Liver (tissue), 3 donors: ENCODE results near the gene MRPS16.

ENCODE experiments used
- FOXA1 ChIP-seq: IDR thresholded peaks from 2 replicates; pipeline ENCODE4 v1.6.1; 2016; ENCODE audit warnings: antibody characterized with exemption
- GABPA ChIP-seq, 2 donors: IDR thresholded peaks in 1 of 2; conservative IDR thresholded peaks in 1 of 2; 2 replicates each; pipeline ENCODE4 v1.6.1; 2016; ENCODE audit warnings: antibody characterized with exemption in 2 of 2, mild to moderate bottlenecking in 1 of 2, moderate library complexity in 1 of 2
- TAF1 ChIP-seq: conservative IDR thresholded peaks from 2 replicates; pipeline ENCODE4 v1.6.1; 2016; ENCODE audit warnings: antibody characterized with exemption, mild to moderate bottlenecking
- TF ChIP-seq, protein P1 (sequence below): fragments of 150-350 bp; IDR thresholded peaks from 2 replicates; pipeline ENCODE4 v1.5.1; 2017; ENCODE audit warnings: improper control_type of control experiment, low read depth, low read length; ENCODE audit not compliant: missing input control
- TF ChIP-seq, protein P2 (sequence below): IDR thresholded peaks from 2 replicates; pipeline ENCODE4 v1.6.1; 2016; ENCODE audit warnings: antibody characterized with exemption, mild to moderate bottlenecking
- TF ChIP-seq, protein P3 (sequence below): IDR thresholded peaks from 2 replicates; pipeline ENCODE4 v1.6.1; 2016; ENCODE audit warnings: antibody characterized with exemption
- donor health status: healthy.
- donor health status: healthy.

DNA sequence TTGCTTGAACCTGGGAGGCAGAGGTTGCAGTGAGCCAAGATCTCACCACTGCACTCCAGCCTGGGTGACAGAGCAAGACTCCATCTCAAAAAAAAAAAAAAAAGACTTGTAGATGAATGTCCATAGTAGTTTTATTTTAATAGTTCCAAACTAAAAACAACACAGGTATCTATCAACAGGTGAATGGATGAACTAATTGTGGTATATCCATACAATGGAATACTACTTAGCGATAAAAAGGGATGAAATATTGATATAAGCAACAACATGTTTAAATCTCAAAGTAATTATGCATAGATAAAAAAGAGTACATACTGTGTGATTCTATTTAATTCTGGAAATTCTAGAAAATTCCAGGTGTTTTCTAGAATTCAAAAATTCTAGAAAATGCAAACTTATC, 37.5 kb upstream of the MRPS16 start:
- no peak for TF ChIP-seq FOXA1
- TF ChIP-seq GABPA (IDR thresholded peaks at IDR 0.05 in 1 of 2, conservative IDR thresholded peaks at IDR 0.05 in 1 of 2) = no peak
- TF ChIP-seq, protein P1, sequence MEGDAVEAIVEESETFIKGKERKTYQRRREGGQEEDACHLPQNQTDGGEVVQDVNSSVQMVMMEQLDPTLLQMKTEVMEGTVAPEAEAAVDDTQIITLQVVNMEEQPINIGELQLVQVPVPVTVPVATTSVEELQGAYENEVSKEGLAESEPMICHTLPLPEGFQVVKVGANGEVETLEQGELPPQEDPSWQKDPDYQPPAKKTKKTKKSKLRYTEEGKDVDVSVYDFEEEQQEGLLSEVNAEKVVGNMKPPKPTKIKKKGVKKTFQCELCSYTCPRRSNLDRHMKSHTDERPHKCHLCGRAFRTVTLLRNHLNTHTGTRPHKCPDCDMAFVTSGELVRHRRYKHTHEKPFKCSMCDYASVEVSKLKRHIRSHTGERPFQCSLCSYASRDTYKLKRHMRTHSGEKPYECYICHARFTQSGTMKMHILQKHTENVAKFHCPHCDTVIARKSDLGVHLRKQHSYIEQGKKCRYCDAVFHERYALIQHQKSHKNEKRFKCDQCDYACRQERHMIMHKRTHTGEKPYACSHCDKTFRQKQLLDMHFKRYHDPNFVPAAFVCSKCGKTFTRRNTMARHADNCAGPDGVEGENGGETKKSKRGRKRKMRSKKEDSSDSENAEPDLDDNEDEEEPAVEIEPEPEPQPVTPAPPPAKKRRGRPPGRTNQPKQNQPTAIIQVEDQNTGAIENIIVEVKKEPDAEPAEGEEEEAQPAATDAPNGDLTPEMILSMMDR = no peak
- TF ChIP-seq, protein P2, sequence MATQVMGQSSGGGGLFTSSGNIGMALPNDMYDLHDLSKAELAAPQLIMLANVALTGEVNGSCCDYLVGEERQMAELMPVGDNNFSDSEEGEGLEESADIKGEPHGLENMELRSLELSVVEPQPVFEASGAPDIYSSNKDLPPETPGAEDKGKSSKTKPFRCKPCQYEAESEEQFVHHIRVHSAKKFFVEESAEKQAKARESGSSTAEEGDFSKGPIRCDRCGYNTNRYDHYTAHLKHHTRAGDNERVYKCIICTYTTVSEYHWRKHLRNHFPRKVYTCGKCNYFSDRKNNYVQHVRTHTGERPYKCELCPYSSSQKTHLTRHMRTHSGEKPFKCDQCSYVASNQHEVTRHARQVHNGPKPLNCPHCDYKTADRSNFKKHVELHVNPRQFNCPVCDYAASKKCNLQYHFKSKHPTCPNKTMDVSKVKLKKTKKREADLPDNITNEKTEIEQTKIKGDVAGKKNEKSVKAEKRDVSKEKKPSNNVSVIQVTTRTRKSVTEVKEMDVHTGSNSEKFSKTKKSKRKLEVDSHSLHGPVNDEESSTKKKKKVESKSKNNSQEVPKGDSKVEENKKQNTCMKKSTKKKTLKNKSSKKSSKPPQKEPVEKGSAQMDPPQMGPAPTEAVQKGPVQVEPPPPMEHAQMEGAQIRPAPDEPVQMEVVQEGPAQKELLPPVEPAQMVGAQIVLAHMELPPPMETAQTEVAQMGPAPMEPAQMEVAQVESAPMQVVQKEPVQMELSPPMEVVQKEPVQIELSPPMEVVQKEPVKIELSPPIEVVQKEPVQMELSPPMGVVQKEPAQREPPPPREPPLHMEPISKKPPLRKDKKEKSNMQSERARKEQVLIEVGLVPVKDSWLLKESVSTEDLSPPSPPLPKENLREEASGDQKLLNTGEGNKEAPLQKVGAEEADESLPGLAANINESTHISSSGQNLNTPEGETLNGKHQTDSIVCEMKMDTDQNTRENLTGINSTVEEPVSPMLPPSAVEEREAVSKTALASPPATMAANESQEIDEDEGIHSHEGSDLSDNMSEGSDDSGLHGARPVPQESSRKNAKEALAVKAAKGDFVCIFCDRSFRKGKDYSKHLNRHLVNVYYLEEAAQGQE = no peak
- TF ChIP-seq, protein P3, sequence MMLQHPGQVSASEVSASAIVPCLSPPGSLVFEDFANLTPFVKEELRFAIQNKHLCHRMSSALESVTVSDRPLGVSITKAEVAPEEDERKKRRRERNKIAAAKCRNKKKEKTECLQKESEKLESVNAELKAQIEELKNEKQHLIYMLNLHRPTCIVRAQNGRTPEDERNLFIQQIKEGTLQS = no peak
- TF ChIP-seq TAF1 = no peak
